ENCODE measurements around the gene SDHA. TPM values are rescaled to one million over a fixed set of nuclear protein-coding genes. Genes with fewer than 3 reads are reported as not detected.

The SDHA gene
- total and polyA plus RNA-seq, 2 of the 8 experiments (the other 6 are each of a cell fraction or from before 2014, with no cell fraction given) = 59.7 to 87.3 TPM

DNA sequence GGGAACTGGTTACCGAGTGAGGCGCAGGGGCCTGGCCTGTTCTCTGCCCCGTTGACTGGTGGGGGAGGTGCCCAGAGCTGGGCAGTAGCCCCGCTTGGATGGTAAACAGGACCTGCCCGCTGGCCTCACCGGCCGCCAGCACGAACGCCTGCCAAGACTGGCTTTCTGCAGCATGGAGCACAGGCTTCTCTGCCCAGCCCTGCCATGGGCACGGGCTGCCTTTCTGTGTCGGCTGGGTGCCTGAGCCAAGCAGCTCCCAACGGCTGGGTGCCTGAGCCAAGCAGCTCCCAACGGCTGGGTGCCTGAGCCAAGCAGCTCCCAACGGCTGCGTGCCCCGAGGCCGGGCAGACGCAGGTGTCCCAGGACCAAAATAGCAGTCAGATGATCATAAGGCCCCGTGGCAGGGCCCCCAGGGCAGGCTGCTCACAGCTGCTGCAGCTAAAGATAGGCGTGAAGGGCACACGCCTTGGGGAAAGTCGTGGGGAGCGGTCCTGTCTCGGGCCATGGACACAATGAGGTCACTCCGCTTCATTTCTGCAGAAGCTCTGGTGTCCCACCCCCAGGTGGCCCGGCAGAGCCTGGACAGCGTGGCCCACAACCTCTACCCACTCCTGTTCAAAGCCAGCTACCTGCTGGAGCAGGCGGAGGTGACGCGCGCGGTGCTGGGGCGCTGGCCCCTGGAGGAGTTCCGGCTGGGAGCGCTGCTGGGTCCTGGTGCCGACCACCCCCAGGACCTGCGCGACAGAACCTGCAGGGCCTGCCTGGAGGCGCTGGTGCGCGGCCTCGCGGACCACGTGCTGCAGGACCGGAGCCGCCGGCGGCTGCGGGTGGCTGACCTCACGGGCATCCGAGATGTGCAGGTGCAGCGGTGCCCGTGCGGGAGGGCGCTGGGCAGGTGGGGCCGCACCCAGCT, 26.8 kb upstream of the SDHA start, which contains the start of gene LRRC14B (continued):
- TF ChIP-seq, protein P1, sequence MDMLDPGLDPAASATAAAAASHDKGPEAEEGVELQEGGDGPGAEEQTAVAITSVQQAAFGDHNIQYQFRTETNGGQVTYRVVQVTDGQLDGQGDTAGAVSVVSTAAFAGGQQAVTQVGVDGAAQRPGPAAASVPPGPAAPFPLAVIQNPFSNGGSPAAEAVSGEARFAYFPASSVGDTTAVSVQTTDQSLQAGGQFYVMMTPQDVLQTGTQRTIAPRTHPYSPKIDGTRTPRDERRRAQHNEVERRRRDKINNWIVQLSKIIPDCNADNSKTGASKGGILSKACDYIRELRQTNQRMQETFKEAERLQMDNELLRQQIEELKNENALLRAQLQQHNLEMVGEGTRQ (IDR thresholded peaks at IDR 0.05; ENCODE audit: low read length) = no peak
- TF ChIP-seq NANOG (IDR thresholded peaks at IDR 0.05; ENCODE audit: insufficient read depth, low read depth, low read length, poor library complexity, severe bottlenecking) (no peak), POU5F1 (IDR thresholded peaks at IDR 0.05; ENCODE audit: low read depth, low read length) (no peak)
- TF ChIP-seq, protein P2, sequence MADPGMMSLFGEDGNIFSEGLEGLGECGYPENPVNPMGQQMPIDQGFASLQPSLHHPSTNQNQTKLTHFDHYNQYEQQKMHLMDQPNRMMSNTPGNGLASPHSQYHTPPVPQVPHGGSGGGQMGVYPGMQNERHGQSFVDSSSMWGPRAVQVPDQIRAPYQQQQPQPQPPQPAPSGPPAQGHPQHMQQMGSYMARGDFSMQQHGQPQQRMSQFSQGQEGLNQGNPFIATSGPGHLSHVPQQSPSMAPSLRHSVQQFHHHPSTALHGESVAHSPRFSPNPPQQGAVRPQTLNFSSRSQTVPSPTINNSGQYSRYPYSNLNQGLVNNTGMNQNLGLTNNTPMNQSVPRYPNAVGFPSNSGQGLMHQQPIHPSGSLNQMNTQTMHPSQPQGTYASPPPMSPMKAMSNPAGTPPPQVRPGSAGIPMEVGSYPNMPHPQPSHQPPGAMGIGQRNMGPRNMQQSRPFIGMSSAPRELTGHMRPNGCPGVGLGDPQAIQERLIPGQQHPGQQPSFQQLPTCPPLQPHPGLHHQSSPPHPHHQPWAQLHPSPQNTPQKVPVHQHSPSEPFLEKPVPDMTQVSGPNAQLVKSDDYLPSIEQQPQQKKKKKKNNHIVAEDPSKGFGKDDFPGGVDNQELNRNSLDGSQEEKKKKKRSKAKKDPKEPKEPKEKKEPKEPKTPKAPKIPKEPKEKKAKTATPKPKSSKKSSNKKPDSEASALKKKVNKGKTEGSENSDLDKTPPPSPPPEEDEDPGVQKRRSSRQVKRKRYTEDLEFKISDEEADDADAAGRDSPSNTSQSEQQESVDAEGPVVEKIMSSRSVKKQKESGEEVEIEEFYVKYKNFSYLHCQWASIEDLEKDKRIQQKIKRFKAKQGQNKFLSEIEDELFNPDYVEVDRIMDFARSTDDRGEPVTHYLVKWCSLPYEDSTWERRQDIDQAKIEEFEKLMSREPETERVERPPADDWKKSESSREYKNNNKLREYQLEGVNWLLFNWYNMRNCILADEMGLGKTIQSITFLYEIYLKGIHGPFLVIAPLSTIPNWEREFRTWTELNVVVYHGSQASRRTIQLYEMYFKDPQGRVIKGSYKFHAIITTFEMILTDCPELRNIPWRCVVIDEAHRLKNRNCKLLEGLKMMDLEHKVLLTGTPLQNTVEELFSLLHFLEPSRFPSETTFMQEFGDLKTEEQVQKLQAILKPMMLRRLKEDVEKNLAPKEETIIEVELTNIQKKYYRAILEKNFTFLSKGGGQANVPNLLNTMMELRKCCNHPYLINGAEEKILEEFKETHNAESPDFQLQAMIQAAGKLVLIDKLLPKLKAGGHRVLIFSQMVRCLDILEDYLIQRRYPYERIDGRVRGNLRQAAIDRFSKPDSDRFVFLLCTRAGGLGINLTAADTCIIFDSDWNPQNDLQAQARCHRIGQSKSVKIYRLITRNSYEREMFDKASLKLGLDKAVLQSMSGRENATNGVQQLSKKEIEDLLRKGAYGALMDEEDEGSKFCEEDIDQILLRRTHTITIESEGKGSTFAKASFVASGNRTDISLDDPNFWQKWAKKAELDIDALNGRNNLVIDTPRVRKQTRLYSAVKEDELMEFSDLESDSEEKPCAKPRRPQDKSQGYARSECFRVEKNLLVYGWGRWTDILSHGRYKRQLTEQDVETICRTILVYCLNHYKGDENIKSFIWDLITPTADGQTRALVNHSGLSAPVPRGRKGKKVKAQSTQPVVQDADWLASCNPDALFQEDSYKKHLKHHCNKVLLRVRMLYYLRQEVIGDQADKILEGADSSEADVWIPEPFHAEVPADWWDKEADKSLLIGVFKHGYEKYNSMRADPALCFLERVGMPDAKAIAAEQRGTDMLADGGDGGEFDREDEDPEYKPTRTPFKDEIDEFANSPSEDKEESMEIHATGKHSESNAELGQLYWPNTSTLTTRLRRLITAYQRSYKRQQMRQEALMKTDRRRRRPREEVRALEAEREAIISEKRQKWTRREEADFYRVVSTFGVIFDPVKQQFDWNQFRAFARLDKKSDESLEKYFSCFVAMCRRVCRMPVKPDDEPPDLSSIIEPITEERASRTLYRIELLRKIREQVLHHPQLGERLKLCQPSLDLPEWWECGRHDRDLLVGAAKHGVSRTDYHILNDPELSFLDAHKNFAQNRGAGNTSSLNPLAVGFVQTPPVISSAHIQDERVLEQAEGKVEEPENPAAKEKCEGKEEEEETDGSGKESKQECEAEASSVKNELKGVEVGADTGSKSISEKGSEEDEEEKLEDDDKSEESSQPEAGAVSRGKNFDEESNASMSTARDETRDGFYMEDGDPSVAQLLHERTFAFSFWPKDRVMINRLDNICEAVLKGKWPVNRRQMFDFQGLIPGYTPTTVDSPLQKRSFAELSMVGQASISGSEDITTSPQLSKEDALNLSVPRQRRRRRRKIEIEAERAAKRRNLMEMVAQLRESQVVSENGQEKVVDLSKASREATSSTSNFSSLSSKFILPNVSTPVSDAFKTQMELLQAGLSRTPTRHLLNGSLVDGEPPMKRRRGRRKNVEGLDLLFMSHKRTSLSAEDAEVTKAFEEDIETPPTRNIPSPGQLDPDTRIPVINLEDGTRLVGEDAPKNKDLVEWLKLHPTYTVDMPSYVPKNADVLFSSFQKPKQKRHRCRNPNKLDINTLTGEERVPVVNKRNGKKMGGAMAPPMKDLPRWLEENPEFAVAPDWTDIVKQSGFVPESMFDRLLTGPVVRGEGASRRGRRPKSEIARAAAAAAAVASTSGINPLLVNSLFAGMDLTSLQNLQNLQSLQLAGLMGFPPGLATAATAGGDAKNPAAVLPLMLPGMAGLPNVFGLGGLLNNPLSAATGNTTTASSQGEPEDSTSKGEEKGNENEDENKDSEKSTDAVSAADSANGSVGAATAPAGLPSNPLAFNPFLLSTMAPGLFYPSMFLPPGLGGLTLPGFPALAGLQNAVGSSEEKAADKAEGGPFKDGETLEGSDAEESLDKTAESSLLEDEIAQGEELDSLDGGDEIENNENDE (IDR thresholded peaks at IDR 0.05; ENCODE audit: insufficient replicate concordance, low read length) = no peak
